Motor neuron (in vitro differentiated cells): ENCODE results near the gene METTL21C. TPM values are rescaled to one million over a fixed set of nuclear protein-coding genes. Genes with fewer than 3 reads are reported as not detected.

Source experiments
- ATAC-seq, 8 experiments: fragments of 200-7000 bp; cut with Tn5 transposase; replicated peaks in 6 of 8; 2 replicates each; pipeline ENCODE4 v1.8.0; 2021; ENCODE audit warnings: mild to moderate bottlenecking in 8 of 8, moderate library complexity in 8 of 8
- H3K27ac ChIP-seq, 2 donors: fragments of 250-450 bp; sonication (Bioruptor Pico); 2 replicates each; pipeline ENCODE4 v1.9.0; 2021; ENCODE audit warnings: antibody characterized with exemption in 2 of 2, mild to moderate bottlenecking in 2 of 2, moderate library complexity in 1 of 2
- H3K4me1 ChIP-seq, 2 donors: fragments of 250-450 bp; sonication (Bioruptor Pico); replicated peaks in 1 of 2; 2 replicates each; pipeline ENCODE4 v1.6.1; 2021; ENCODE audit warnings: antibody characterized with exemption in 2 of 2, mild to moderate bottlenecking in 2 of 2, moderate library complexity in 1 of 2
- H3K4me3 ChIP-seq, 5 donors: fragments of 250-450 bp; sonication (Bioruptor Pico); 2 replicates each; pipeline ENCODE4 v1.9.0; 2021; ENCODE audit warnings: antibody characterized with exemption in 5 of 5, mild to moderate bottlenecking in 5 of 5, moderate library complexity in 4 of 5
- WGBS, 10 experiments: fragments of 450-650 bp; shearing (Covaris generic); methylation state at CpG; one replicate each; pipeline ENCODE4 v1.0.0; 2022; 5-methylcytosine and 5-hydroxymethylcytosine counted together
- in situ Hi-C, 9 experiments: fragments of 400-800 bp; cut with MboI; loops; one replicate each; pipeline ENCODE4 v1.15.0; 2021; ENCODE audit warnings: low sequenced_read_pairs in 9 of 9, low pct_unique_long_range_greater_than_20kb in 2 of 9; ENCODE audit not compliant: unreplicated experiment in 9 of 9
- total RNA-seq, 8 experiments: library from RNA; unstranded; fragments of 300-600 nt; gene quantifications; 2 replicates each; pipeline versions ENCODE4 v1.2.3 to v1.2.4, GENCODE V29; 2022

The METTL21C gene
- total RNA-seq, 8 experiments from 2014 or later, result 0.21 to 0.46 (median 0.31) TPM; not detected in 3

GRCh38 chr13:102704238-102705058 is 9.6 kb upstream of the METTL21C start:
- Histone ChIP-seq H3K4me1 (no peaks in the 10 kb centered on the region), H3K4me3 (no peak overlapping the region), H3K27ac (no peak overlapping the region)
- 45 to 96% (median 85%) methylated on average over 1 to 6 of the region's 6 CpGs for WGBS, 10 experiments
- ATAC-seq, result no peak
- in situ Hi-C loops, result no loop called here

- no peak overlapping the region for H3K4me3 ChIP-seq
- in situ Hi-C loops, result no loop called here
- ATAC-seq, result no peak
- H3K4me1 ChIP-seq, result no peaks in the 10 kb centered on the region
- no peak overlapping the region for H3K27ac ChIP-seq
Measured at GRCh38 chr13:102703726-102704035, 8.8 kb upstream of the METTL21C start.

- no peaks in the 10 kb centered on the region for H3K4me1 ChIP-seq
- WGBS, 10 experiments, result 20 to 87% (median 57%) methylated on average over 1 to 8 of the region's 8 CpGs; no CpG with 5 or more reads in 1 of the 10 experiments
- in situ Hi-C loops, result no loop called here
- no peak overlapping the region for H3K27ac ChIP-seq
- ATAC-seq, result no peak
- H3K4me3 ChIP-seq, result no peak overlapping the region
Measured at GRCh38 chr13:102702965-102703725, 8.3 kb upstream of the METTL21C start.

GRCh38 chr13:102701331-102701730 is 6.5 kb upstream of the METTL21C start:
- ATAC-seq, result no peak
- H3K27ac ChIP-seq, result no peak overlapping the region
- no peak overlapping the region for H3K4me3 ChIP-seq
- 67 to 100% (median 85%) methylated on average over 1 to 5 of the region's 5 CpGs for WGBS, 10 experiments
- in situ Hi-C loops, result no loop called here
- no peaks in the 10 kb centered on the region for H3K4me1 ChIP-seq

- Histone ChIP-seq H3K4me3 (no peak overlapping the region), H3K4me1 (no peaks in the 10 kb centered on the region), H3K27ac (no peak overlapping the region)
- 0 to 100% (median 71%) methylated on average over 1 to 12 of the region's 14 CpGs for WGBS, 10 experiments
- ATAC-seq, result peak in 2 of 8 experiments; percentile 28 to 50
- in situ Hi-C loops, result no loop called here
Measured at GRCh38 chr13:102700088-102701031, 5.5 kb upstream of the METTL21C start.

- 29 to 90% (median 80%) methylated on average over 1 of the region's 3 CpGs; no CpG with 5 or more reads in 7 of the 10 experiments for WGBS, 10 experiments
- Histone ChIP-seq H3K4me1 (no peaks in the 10 kb centered on the region), H3K4me3 (no peak overlapping the region), H3K27ac (no peak overlapping the region)
- no peak for ATAC-seq
- in situ Hi-C loops, result no loop called here
Measured at GRCh38 chr13:102699504-102699903, 4.7 kb upstream of the METTL21C start.

- H3K4me1 ChIP-seq, result no peaks in the 10 kb centered on the region
- in situ Hi-C loops, result no loop called here
- no peak overlapping the region for H3K27ac ChIP-seq
- no peak for ATAC-seq
- WGBS, 10 experiments, result 40 to 86% (median 63%) methylated on average over 1 to 2 of the region's 2 CpGs; no CpG with 5 or more reads in 3 of the 10 experiments
- no peak overlapping the region for H3K4me3 ChIP-seq
Measured at GRCh38 chr13:102698649-102698980, 3.8 kb upstream of the METTL21C start.

- no peak overlapping the region for H3K4me3 ChIP-seq
- WGBS, 10 experiments, result 50 to 100% (median 87%) methylated on average over 1 to 6 of the region's 8 CpGs; no CpG with 5 or more reads in 2 of the 10 experiments
- H3K4me1 ChIP-seq, result no peaks in the 10 kb centered on the region
- in situ Hi-C loops, result no loop called here
- no peak for ATAC-seq
- no peak overlapping the region for H3K27ac ChIP-seq
Measured at GRCh38 chr13:102697929-102698648, 3.2 kb upstream of the METTL21C start.

GRCh38 chr13:102697264-102697663 is 2.4 kb upstream of the METTL21C start:
- no peak overlapping the region for H3K27ac ChIP-seq
- no peak for ATAC-seq
- WGBS, 10 experiments, result 60 to 100% (median 82%) methylated on average over 1 to 5 of the region's 6 CpGs; no CpG with 5 or more reads in 2 of the 10 experiments
- no peaks in the 10 kb centered on the region for H3K4me1 ChIP-seq
- no peak overlapping the region for H3K4me3 ChIP-seq
- in situ Hi-C loops, result no loop called here

- WGBS, 10 experiments, result 30 to 100% (median 82%) methylated on average over 1 to 4 of the region's 4 CpGs; no CpG with 5 or more reads in 4 of the 10 experiments
- in situ Hi-C loops, result no loop called here
- no peak for ATAC-seq
Measured at GRCh38 chr13:102696465-102696864, 1.6 kb upstream of the METTL21C start.

GRCh38 chr13:102693776-102694175 is 1.1 kb downstream of the METTL21C start:
- Histone ChIP-seq H3K4me1 (no peaks in the 10 kb centered on the region), H3K27ac (no peak overlapping the region), H3K4me3 (no peak overlapping the region)
- no peak for ATAC-seq
- WGBS, 10 experiments, result 28 to 100% (median 61%) methylated on average over 2 of the region's 2 CpGs
- in situ Hi-C loops, result no loop called here

More at GRCh38 chr13:102696465-102696864, 1.6 kb upstream of the METTL21C start:
- no peak overlapping the region for H3K4me3 ChIP-seq
- H3K27ac ChIP-seq, result no peak overlapping the region
- no peaks in the 10 kb centered on the region for H3K4me1 ChIP-seq

GRCh38 chr13:102693250-102693649 is 1.6 kb downstream of the METTL21C start:
- WGBS, 10 experiments, result 67 to 100% (median 80%) methylated on average over 1 to 3 of the region's 4 CpGs; no CpG with 5 or more reads in 5 of the 10 experiments
- in situ Hi-C loops, result no loop called here
- ATAC-seq, result no peak
- H3K4me3 ChIP-seq, result no peak overlapping the region
- H3K4me1 ChIP-seq, result no peaks in the 10 kb centered on the region
- H3K27ac ChIP-seq, result no peak overlapping the region
